GM18873 (cell line): ENCODE measurements around the gene ZNF787.

Experiments used
- ATAC-seq: cut with Tn5 transposase; IDR thresholded peaks from one replicate; pipeline ENCODE4 v1.9.1; 2021; ENCODE audit warnings: mild to moderate bottlenecking, moderate library complexity, moderate number of reproducible peaks; ENCODE audit not compliant: unreplicated experiment, low FRiP score

Gene ZNF787

DNA sequence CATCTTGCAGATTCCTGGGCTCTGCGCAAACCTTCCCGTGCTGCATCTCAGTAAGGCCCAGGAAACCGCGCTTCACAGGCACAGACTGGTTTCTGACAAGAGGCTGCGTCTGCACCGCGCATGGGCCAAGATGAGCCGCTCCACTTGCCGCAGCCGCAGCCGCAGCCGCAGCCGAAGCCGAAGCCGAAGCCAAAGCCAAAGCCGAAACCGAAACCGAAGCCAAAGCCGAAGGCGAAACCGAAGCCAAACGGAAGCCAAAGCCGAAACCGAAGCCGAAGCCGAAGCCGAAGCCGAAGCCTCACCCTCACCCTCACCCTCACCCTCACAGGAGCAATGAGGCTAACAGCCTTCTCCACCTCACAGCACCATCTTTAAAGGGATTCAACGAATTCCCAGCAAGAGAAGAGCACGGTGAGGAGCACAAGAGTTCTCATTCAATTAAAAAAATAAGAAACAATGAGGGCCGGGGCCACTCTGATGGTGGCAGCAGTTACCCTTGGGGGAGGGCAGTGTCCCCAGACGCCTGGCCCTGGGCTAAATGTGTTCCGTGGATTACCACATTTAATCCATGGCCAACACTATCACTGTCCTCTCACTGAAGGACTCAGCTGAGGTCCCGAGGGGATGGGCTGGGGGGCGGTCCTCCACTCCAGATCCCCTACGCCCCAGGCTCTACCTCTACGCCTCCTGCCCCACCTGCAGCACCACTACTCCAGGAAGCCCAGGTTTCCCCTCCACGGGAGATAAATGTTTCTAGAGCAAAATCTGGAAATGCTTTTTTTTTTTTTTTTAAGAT lies 29.1 kb downstream of the ZNF787 start:
- ATAC-seq = no peak

DNA sequence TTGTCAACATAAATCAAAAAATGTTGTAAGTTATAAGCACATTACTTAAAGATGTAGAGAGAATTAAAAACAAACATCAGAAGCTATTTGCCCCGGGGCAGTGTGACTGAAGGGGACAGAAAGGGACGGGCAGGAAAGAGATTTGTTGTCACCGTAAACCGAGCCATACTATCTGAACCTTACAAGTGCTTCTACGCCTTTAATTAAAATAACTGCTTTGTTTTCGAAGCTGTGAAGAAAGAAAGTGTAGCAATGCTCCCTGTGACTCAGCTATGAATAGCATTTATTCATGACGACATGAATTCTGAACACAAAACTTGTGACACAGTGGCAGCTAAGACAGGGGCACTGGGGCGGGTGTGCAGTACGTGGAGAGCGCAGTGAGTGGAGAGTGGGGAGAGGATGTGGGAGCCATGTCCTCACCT lies 30.0 kb downstream of the ZNF787 start:
- no peak for ATAC-seq

DNA sequence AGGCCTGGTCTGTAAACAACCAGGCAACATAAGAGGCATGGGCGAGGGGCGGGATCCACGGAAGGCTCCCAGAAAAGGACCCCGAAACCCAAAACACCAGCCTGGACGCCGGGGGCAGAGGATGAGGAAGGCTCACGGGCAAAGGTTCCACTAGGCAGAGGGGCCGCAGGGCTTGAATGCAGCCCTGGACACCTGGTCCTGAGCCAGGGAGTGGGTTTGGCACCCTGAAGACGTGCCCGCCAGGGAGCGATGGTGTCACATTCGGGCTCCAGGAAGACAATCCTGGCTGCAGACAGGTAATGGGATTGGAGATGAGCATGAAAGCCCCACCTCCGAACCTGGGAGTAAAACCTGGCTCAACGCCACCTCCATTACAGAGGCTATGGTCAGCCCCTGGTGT lies 31.8 kb downstream of the ZNF787 start:
- no peak for ATAC-seq

DNA sequence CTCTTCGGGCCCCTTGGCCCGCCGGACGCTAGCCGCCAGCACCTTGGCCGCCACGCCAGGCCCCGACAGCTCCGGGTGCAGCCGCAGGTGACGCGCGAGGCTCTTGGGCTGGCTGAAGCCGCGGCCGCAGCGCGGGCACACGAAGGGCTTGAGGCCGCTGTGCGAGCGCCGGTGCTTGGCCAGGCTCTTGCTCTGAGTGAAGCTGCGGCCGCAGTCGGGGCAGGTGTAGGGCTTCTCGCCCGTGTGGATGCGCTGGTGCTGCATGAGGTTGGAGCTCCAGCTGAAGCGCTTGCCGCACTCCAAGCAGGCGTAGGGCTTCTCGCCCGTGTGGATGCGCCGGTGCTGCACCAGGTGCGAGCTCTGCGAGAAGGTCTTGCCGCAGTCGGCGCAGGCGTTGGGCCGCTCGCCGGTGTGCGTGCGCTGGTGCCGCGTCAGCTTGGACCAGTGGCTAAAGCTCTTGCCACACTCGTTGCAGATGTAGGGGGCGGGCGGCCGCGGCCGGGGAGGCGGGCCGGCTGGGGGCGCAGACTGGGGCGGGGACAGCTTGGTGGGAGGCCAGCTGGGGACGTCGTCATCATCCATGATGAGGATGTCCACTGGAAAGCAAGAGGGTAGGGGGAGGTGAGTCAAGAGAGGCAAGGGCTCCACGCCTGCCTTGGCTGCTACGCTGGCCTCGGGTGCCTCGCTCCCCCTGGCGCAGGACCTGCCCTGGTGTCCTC lies 32.4 kb downstream of the ZNF787 start:
- no peak for ATAC-seq

DNA sequence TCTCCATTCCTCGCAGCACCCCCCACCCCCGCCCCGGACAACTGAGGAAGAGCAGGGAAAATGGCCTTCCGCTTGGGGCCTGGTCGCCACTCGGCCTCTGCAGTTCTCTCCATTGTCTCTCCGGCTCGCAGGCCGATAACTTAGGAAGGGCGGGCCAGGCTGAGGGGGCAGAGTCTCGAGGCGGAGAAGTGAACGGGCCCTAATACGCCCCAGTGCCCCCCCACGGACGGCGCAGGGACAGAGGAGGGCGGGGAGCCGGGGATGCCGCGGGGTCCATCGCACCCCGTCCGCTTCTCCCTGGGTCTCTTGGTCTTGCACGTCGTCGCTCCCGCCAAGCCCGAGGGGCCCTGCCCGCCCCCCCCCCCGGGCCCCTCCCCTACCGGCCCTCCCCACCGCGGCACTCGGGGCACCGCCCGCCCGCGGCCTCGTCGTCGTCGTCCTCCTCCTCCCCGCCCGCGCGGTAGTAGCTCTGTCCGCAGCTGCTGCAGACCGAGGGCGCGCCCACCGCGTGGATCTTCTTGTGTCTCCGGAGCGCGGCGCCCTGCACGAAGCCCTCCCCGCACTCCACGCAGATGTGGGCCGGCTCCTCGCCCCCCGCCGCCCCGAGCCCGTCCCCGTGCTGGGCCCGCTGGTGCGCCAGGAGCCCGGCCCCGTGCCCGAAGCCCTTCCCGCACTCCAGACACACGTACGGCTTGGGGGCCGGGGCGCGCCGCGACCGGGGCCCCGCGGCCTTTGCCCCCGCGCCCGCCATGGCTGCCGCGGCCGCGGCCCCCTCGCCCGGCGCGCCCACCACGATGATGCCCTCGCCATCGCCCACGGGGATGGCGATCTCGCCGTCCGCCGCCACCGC lies 33.2 kb downstream of the ZNF787 start:
- ATAC-seq = no peak

DNA sequence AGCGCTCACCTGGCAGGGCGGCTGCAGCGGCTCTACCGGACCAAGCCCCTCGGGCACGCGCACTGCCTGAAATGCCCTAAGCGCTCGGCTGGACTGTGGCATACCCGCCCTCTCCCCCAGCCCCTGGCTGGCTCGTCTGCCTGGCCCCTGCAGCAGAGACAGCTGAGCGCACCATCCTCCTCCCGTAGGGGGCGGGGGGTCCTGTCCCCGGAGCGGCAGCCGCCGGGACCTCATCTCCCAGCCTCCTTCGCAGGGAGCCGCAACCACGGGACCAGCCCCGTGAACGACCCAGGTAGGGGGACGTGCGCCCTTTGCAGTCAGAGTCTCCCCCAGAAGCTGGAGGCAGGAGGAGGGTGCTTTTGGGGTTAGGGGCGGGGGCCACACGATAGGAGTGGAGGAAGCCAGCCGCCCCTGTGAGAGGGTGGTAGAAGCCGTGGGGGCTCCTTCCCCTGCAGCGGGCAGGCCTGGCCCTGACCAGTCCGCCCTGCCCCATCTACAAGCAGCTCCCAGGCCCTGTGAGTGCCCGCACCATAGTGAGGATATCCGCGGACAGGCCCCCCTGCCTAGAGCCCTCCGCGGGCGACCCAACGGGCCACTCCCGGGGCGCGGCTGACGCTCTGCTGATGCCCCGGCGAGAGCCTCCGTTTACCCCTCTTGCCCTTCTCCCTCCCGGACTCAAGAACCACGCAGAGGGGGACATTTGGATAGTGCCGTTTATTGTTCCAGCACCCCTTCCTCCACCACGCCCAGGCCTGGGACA lies 34.2 kb downstream of the ZNF787 start:
- no peak for ATAC-seq

DNA sequence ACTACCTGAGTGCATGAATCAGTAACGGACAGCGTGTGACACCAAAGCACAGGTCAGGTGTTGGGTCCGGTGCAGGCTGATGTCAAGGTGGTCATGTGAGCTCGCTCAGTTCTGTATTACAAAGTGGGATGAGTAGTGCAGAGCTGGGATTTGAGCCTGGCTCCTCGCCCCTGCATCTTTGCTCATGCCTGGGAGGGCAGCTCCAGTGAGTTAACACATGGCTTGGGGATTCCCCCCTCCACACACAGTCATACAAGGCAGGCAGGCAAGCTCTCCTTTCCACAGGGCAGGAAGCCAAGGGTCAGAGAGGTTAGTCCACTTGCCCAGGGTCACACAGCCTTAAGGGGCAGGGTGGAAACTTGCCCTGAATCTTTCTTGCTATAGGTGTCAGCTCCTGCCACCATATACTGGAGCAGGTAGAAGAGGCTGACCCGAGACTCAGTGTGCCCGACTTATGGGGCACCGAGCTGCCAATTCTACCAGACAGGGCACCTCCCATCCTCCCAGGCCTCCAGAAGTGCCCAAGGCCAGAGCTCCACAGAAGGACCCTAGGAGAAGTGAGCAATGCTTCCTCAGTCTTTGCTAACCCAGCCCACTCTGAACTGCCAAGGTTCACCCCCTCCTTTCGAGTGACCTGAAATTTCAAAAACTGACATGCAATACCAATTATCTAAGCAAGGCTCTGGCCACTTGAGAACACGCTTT lies 35.4 kb downstream of the ZNF787 start:
- no peak for ATAC-seq

DNA sequence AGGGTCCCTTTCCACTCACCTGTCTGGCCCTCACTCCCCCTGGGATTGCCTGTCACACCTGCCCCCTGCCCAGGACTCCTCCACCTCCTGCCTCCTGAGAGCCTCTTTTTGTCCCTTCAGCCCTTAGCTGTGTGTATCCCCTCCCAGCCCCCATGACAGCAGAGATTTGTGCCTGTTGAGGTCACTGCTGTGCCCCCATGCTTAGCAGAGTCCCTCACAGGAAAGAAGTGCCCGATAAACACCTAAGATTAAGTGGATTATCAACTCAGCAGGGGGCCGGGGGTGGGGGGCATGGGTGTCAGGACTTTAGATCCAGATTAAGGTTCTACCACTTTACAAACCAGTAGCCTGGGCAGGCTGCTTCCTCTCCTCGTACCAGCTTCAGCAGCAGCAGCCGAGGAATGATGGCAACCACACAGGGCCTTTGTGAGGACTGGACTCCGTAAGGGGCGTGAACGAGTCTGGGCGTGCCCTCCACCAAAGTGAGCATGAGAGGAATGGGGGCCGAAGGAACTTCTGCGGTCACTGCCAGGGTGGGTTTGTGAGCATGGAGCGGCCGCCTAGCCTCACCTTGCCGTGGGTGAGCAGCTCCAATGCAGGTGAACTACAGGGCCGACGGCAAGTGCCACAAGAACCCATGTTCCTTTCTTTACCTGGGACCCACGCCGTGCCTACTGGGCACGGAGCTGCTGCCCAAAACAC lies 36.1 kb downstream of the ZNF787 start:
- ATAC-seq = no peak

DNA sequence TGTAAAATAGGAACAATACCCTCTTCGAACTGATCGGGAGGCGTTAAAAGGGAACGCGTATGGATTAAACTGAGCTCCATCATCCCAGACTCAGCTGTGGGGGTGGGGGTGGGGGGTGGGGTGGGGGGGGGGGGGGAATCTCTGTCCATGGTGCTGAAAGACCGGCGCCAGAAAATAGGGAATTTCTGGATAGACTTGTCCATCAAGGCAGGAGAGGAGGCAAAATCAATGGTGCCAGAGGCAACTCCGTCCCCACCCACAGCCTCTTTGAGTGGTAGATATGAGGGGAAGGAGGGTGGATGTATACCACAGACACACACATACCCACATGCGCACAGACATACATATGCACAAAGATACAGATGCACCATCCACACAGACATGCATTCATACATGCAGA lies 37.4 kb downstream of the ZNF787 start:
- ATAC-seq = no peak

DNA sequence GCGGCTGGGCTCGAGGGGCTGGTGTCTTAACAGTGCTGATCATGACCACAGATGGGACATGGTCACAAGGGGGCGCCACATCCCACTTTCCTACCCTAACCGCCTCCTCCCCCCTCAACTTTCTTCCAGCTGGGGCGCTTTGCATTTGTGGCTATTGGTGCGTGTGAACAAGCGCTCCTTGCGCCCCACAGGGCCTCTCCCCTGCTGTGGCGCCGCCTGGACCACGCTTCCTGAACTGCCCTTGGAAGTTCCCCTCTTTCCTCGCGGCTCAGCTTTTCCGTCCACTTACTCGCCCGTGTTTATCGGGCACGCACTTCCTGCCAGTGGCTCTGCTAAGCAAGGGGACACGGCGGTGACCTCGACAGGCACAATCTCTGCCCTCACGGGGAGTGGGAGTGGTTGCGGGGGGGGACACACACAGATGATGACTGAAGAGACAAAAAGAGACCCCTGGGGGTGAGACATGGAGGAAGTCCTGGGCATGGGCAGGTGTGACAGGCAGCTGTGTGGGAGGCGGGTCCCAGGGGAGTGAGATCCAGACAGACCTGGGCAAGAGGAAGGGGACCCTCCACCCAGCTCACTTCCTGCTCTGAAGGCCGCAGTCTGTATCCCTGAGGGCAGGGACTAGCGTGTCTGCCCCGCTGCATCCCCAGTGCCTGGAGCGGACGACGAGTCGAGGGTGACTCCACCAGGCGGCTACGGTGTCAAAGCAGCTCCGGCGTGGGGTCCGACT lies 40.3 kb downstream of the ZNF787 start:
- no peak for ATAC-seq

DNA sequence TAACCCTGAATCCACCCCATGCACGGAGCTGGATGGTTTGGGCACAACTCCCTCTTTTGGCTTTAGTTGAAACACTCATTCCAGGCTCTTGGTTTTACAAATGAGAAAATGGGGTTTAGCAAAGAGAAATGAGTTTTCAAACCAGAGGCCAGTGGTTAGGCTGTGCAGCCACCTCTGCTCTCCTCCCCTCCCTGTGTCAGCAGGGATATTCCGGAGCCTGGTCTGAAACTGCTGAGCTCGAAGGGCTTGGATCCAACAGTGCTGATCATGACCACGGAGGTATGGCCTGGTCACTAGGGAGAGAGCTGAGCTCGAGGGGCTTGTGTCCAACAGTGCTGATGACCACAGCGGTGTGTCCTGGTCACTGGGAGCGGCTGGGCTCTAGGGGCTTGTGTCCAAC lies 41.5 kb downstream of the ZNF787 start:
- ATAC-seq = no peak

DNA sequence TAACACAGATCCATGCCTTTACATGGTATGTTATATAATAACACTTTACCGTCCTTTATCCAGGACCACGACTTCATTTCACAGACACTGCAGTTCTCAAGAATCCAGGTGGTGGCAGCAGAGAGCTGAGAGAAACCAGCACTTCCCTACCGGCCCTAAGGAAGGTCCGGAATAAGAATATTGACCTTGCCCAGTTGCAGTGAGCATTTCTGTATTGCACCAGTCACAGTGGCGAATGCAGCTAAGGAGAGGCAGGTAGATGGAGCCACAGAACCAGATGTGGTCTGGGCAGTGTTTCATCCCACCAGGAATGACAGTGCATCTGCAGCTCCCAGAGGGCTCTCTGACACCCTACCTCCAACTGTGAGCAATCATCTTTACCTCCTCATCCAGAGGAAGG lies 44.6 kb downstream of the ZNF787 start:
- no peak for ATAC-seq

DNA sequence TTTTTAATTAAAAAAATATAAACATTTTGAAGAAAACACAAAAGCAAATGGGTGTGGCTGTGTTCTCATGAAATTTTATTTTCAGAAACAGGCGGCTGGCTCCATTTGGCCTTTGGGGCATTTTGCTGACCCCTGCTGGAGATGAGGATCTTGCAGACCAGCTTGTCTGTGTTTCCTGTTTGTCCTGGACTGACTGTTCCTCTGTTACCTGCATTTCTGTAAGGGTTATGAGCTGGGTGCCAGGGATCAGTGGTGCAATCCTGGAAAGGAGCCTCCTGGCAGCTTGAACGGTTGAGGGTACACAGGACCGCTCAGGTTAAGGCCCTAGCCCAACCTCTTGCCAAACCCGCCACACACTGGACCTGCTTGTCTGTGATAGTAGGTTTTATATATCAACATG lies 49.9 kb downstream of the ZNF787 start:
- no peak for ATAC-seq

DNA sequence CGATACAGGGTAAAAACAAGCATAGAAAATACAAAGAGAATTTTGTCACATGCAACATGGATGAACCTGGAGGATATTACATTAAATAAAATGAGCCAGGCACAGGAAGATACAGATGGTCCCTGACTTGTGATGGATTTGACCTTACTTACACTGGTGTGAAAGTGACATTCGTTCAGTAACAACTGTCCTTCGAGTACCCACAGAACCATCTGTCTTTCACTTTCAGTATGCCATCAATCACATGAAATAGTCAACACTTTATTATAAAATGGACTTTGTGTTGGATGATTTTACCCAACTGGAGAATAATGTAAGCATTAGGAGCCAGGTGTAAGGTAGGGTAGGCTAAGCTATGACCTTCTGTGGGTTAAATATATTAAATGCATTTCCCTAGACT lies 51.5 kb downstream of the ZNF787 start:
- ATAC-seq = no peak

DNA sequence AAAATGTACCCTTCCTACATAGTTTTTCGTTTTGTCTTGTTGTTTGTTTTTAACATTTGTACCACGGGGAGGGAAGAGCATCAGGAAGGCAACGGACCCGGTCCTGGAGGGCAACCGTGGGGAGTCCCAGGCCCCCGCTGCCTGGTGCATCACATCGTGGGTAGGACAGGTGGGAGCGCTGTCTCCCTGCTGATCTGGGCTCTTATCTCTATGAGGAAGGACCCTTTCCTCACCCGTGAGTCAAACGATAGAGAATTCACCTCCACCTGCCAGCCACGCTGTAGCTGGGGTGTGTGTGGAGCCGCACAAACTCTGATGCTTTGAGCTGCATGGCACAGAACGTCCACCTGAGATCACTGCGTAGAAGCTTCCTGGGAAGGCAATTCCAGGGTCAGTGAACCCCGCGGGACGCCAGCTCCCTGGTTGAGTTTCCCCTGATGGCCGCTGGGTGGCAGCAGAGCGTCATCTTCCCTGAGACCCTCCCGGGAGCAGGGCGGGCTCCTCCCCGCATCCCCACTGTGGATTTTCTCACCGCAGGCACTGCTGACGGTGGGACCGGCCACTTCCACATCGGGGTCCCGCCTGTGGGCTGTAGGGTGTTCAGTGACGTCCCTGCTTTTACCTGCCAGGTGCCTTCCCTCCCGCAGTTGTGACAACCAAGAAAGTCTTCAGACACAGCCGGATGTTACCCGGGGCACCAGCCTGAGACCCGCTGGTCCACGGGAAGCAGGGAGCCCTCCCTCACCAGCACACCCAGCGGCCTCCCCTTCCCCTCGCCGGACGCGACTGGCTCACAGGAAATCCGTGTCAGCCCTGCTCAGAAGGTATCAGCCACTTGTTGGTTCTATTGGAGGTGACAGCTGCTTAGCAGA lies 54.7 kb downstream of the ZNF787 start:
- ATAC-seq = no peak

DNA sequence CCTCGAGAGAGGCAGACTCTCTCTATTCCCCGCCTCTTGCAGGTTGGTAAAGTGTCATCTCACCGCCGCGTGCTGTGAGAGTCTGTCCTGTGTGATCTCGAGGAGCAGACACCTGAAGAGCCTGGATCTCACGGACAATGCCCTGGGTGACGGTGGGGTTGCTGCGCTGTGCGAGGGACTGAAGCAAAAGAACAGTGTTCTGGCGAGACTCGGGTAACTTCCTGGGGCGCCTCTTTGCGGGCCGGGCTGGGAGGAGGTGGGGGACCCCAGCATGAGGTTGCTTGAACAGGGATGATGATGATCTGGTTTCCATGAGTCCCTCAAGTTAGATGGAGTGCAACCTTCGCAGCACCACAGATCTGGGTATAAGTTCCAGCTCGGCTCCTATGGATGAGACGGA lies 67.5 kb downstream of the ZNF787 start:
- ATAC-seq = no peak
